Large intestine (tissue), 12 donors: ENCODE data around the gene NTN4. TPM values are rescaled to one million over a fixed set of nuclear protein-coding genes. Genes with fewer than 3 reads are reported as not detected.

Experiments
- DNase-seq, 2 donors: peaks; one replicate each; pipeline versions ENCODE4 v3.0.0 to v3.0.0-alpha.2; 2013
- H3K27ac ChIP-seq: one replicate; pipeline ENCODE4 v1.5.1; 2013; ENCODE audit warnings: low read length
- H3K27me3 ChIP-seq: 2 replicates; pipeline ENCODE4 v1.6.1; 2013; ENCODE audit warnings: low read length; ENCODE audit not compliant: control insufficient read depth, insufficient read depth
- H3K36me3 ChIP-seq: 2 replicates; pipeline ENCODE4 v1.6.1; 2013; ENCODE audit warnings: low read length; ENCODE audit not compliant: control insufficient read depth, insufficient read depth
- H3K4me1 ChIP-seq: one replicate; pipeline ENCODE4 v1.6.1; 2013; ENCODE audit warnings: low read length; ENCODE audit not compliant: control insufficient read depth, insufficient read depth
- H3K4me3 ChIP-seq: one replicate; pipeline ENCODE4 v1.5.1; 2013; ENCODE audit warnings: low read length
- H3K9me3 ChIP-seq: one replicate; pipeline ENCODE4 v1.6.1; 2013; ENCODE audit warnings: mild to moderate bottlenecking, low read depth, low read length, moderate library complexity; ENCODE audit not compliant: control insufficient read depth
- WGBS: methylation state at CpG from one replicate; pipeline ENCODE4 v1.1.5; 2013; ENCODE audit warnings: low lambda C conversion rate; ENCODE audit not compliant: insufficient coverage; 5-methylcytosine and 5-hydroxymethylcytosine counted together
- long read RNA-seq, 11 donors: transcript quantifications; one replicate each; lab custom pipeline, GENCODE V29; 2026
- polyA plus RNA-seq: library from polyadenylated mRNA; unstranded; fragments of 120-200 nt; gene quantifications from one replicate; pipeline ENCODE4 v1.2.1, GENCODE V29; 2013

Gene NTN4
- polyA plus RNA-seq = 28.4 TPM
- long read RNA-seq, donor 1, partial matches to known transcripts = 0 of 2 reads
- long read RNA-seq, donor 1, other reads (novel, unspliced or antisense) = 0 of 2 reads
- long read RNA-seq, donor 2, partial matches to known transcripts = 14 of 17 reads
- long read RNA-seq, donor 2, other reads (novel, unspliced or antisense) = 0 of 17 reads
- long read RNA-seq, donor 3 = 0 reads
- long read RNA-seq, donor 4, partial matches to known transcripts = 0 of 1 reads
- long read RNA-seq, donor 4, other reads (novel, unspliced or antisense) = 0 of 1 reads
- long read RNA-seq, donor 5, partial matches to known transcripts = 0 of 3 reads
- long read RNA-seq, donor 5, other reads (novel, unspliced or antisense) = 0 of 3 reads
- long read RNA-seq, donor 6, partial matches to known transcripts = 0 of 3 reads
- long read RNA-seq, donor 6, other reads (novel, unspliced or antisense) = 0 of 3 reads
- long read RNA-seq, donor 7 = 0 reads
- long read RNA-seq, donor 8, partial matches to known transcripts = 0 of 2 reads
- long read RNA-seq, donor 8, other reads (novel, unspliced or antisense) = 0 of 2 reads
- long read RNA-seq, donor 9, transcript NTN4-201 (10 exons, 3,615 nt) = major isoform, 5 of 5 reads
- long read RNA-seq, donor 9, partial matches to known transcripts = 0 of 5 reads
- long read RNA-seq, donor 9, other reads (novel, unspliced or antisense) = 0 of 5 reads
- long read RNA-seq, donor 10, partial matches to known transcripts = 0 of 1 reads
- long read RNA-seq, donor 10, other reads (novel, unspliced or antisense) = 0 of 1 reads
- long read RNA-seq, donor 11, transcript NTN4-201 (10 exons, 3,615 nt) = major isoform, 6 of 6 reads
- long read RNA-seq, donor 11, partial matches to known transcripts = 0 of 6 reads
- long read RNA-seq, donor 11, other reads (novel, unspliced or antisense) = 0 of 6 reads

DNA sequence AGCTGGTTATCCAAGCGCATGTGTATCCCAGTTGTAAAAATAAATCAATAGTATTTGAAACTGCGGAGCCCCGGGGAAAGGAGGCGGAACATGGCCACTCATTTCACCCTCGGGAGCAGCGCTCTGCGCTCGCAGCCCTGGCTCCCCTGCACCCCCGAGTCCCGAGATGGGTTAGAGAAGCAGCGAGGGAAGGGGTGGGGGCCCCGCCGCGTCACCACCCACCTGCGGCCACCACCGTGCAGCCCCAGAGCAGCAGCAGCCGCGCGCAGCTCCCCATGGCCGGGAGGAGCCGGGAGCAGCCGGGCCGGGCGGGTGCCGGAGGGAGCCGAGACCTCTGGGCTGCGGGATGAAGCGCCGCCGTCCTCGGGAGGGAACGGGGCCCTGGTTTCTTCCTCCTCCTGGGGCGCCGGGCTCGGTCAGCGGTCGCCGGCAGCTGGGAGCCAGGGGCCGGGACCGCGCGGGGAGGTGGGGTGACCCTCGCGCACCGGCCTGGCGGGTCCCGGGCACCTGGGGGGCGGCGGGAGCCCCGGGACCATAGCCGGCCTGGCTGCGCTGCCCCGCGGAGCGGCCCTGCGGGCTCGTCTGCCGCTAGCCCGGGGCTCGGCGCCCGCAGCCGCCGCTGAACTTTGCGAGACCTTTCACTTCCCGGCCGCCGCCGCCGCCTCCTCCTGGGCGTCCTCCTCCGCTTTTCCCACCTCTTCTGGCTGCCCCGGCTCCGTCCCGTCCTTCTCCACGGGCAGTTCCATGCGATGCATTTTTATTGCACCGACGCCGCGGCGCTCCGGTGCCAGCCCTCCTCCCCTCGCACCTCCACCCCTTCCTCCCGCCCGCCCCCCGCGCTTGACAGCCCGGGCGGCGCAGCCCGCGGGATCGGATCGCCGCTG is at the start of gene NTN4:
Gene NTN4, minus strand, starts transcription at position 732 of the 884 bp plus-strand sequence. Its CDS starts 455 bp downstream, at position 277.
- Histone ChIP-seq H3K36me3 (peaks cover 5% of the 10 kb centered on the region), H3K27ac (peak within 1 kb of the TSS; percentile 83), H3K27me3 (peaks cover 17% of the 10 kb centered on the region), H3K9me3 (no peaks in the 10 kb centered on the region), H3K4me3 (peak within 1 kb of the TSS; percentile 83), H3K4me1 (peaks cover 8% of the 10 kb centered on the region)
- no CpG with 5 or more reads among the region's 96 CpGs for WGBS
- peak in 1 of 2 donors; percentile 69 for DNase-seq

DNA sequence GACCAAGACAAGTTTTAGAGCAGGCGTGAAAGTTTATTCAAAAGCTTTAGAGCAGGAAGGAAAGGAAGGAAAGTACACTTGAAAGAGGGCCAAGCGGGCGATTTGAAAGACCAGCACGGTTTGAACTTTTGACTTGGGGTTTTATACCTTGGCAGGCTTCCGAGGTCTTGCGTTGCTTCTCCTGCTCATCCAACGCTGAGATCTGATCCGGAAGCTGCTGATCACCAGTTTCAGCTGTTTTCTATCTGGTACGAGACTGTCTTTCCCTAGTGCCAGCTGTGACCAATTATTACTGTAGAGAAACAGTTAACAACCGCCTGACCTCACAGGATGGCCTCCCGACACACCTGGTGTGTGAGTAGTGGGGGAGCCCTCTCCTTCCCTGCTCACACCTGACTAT is 47.6 kb upstream of the NTN4 start:
- WGBS = 74% methylated on average over 3 of the region's 11 CpGs
- Histone ChIP-seq H3K36me3 (no peaks in the 10 kb centered on the region), H3K27ac (no peak overlapping the region), H3K27me3 (no peaks in the 10 kb centered on the region), H3K9me3 (no peaks in the 10 kb centered on the region), H3K4me1 (peaks cover 3% of the 10 kb centered on the region), H3K4me3 (no peak overlapping the region)
- DNase-seq = peak in 1 of 2 donors; percentile 15

DNA sequence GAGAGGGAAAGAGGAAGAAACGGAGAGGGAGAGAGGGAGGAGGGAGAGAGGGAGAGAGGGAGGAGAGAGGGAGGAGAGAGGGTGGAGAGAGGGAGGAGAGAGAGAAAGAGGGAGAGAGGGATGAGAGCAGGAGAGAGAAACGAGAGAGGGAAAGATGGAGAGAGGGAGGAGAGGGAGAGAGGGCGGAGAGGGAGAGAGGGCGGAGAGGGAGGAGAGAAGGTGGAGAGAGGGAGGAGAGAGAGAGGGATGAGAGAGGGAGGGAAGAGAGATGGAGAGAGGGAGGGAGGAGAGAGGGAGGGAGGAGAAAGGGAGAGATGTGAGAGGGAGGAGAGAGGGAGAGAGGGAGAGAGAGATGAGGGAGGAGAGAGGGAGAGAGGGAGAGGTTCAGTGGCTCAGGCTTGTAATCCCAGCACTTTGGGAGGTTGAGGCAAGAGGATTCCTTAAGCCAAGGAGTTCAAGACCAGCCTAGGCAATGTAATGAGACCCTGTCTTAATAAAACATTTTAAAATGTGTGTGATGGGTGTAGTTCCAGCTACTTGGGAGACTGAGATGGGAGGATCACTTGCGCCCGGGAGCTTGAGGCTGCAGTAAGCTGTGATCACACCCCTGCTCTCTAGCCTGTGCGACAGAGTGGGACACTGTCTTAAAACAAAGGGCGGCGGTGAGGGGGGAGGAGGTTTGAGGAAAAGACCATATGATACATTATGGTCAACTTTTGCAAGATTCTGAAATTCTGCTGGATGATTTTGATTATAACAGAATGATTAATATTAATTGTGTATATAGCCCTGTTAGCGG is 46.9 kb upstream of the NTN4 start:
- H3K4me3 ChIP-seq = no peak overlapping the region

DNA sequence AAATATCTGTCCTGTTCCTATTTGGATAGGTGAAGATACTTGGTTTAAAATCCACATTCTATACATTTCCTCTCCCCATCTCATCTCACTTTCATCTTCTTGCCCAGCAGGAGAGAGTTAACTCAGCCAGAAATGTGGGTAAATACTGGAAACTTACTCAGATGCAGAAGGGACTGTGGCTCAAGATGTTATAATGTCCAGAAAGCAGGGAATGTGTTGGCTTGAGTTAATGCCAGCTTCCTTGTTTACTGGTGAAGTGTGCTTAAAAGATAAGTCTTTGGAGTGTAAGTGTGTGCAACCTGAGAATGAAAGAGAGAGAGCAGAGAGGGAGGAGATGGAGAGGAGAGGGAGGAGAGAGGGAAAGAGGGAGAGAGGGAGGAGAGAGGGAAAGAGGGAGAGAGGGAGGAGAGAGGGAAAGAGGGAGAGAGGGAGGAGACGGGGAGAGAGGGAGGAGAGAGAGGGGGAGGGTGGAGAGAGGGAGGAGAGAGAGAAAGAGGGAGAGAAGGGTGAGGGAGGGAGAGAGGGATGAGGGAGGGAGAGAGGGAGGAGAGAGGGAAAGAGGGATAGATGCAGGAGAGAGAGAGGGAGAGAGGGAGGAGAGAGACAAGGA is 46.2 kb upstream of the NTN4 start:
- 0% methylated on average over 1 of the region's 1 CpG for WGBS
- H3K36me3 ChIP-seq = no peaks in the 10 kb centered on the region
- DNase-seq = peak in 1 of 2 donors; percentile 9
- H3K27ac ChIP-seq = no peak overlapping the region
- no peak overlapping the region for H3K4me3 ChIP-seq
- H3K4me1 ChIP-seq = peaks cover 3% of the 10 kb centered on the region
- no peaks in the 10 kb centered on the region for H3K9me3 ChIP-seq
- no peaks in the 10 kb centered on the region for H3K27me3 ChIP-seq

More for the DNA sequence above, 46.9 kb upstream of the NTN4 start:
- Histone ChIP-seq H3K27me3 (no peaks in the 10 kb centered on the region), H3K9me3 (no peaks in the 10 kb centered on the region), H3K36me3 (no peaks in the 10 kb centered on the region), H3K27ac (no peak overlapping the region), H3K4me1 (peaks cover 3% of the 10 kb centered on the region)
- DNase-seq = no peak
- WGBS = 60% methylated on average over 4 of the region's 10 CpGs

DNA sequence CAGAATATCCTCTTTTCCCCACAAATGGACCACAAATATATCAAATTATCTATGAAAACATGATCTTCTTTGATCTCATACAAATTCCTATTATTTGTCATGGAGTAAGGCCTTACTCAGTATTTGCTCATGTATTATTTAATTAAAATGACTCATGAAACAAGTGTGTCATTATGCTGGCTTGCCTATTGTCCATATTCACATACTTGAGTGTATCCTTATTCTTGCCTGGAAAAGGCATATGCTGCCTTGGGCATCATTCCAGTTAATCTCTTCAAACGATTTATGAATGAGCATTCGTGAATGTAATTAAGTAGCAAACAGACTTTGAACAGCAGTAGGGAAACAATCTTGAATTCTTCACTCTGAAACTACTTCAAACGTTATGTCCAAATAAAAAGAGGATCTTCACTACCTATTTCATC is 45.6 kb upstream of the NTN4 start:
- WGBS = 10% methylated on average over 3 of the region's 3 CpGs

DNA sequence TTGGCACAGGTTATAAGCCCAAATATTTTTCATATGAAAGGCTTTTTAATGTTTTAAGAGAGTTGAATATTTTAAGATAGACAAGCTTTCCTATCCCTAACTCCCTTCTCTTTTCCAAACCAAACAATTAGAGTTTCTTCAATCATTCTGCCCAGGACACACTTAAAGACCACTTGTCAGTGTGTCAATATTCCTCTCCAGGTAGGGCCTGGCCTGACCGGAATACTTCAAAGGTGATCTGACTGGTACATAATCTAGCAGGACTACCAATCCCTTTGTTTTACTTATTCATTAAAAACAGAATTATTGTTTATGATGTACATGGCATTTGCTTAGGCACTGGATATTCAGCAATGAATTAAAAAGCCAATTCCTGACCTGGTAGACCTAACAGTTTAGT is 44.0 kb upstream of the NTN4 start:
- H3K27ac ChIP-seq = no peak overlapping the region
- H3K36me3 ChIP-seq = no peaks in the 10 kb centered on the region
- H3K4me1 ChIP-seq = peaks cover 3% of the 10 kb centered on the region
- DNase-seq = no peak
- no peak overlapping the region for H3K4me3 ChIP-seq
- H3K9me3 ChIP-seq = no peaks in the 10 kb centered on the region
- no CpG with 5 or more reads among the region's 1 CpG for WGBS
- peaks cover 2% of the 10 kb centered on the region for H3K27me3 ChIP-seq

More for the DNA sequence above, 45.6 kb upstream of the NTN4 start:
- Histone ChIP-seq H3K27ac (no peak overlapping the region), H3K27me3 (no peaks in the 10 kb centered on the region), H3K9me3 (no peaks in the 10 kb centered on the region), H3K4me3 (no peak overlapping the region), H3K4me1 (peaks cover 3% of the 10 kb centered on the region), H3K36me3 (no peaks in the 10 kb centered on the region)
- DNase-seq = no peak

DNA sequence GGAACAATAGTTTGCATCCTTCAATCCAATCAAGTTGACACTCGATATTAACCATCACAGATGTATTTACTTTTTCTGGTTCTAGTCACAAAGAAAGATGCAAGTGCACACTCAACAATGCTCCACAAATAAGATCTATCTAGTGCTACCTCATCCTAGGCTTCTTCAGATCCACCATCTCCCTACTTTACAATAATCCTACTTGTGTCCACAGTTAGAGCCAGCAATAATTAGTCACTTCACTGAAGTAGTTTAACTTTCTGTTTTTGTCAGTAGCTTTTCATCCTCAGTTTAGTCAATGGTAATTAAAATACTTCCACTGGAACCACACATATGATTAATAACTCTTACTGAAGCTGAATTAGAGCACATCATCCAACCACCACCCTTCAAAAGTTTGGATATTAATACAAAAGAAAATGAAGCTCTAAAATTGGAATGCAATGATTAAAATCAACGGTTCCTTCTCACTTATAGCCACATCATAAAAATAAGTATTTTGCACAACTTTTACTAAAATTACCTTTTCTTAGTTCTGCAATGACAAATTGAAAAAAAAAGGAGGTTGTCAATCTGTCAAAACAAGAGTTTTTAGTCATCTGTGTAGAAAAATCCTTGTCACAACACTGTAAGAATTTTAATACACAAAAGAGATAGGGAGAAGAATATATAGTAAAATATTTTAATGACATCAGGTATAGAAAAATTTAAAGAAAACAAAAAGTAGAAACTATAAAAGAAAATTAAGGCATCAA is 39.9 kb upstream of the NTN4 start:
- Histone ChIP-seq H3K4me1 (no peaks in the 10 kb centered on the region), H3K9me3 (no peaks in the 10 kb centered on the region), H3K27ac (no peak overlapping the region), H3K27me3 (peaks cover 2% of the 10 kb centered on the region), H3K4me3 (no peak overlapping the region), H3K36me3 (no peaks in the 10 kb centered on the region)
- DNase-seq = no peak
- 100% methylated on average over 1 of the region's 2 CpGs for WGBS

DNA sequence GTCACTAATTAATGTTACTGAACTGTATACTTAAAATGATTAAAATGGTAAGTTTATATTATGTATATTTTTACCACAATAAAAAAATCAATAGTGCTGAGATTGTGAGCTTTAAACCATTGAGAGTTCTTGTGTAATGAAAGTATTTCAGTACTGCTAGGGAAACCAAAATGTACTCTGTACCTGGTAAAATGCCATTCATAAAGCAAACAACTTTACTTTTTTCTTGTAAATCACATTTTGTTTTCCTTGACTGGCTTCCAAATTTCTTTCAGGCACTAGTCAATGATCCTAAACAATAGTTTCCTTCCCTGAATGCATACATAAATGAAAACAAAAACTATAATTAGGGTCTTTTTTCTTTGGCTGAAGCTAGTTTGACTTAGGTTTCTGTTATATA is 38.8 kb upstream of the NTN4 start:
- H3K4me1 ChIP-seq = no peaks in the 10 kb centered on the region
- H3K27me3 ChIP-seq = peaks cover 2% of the 10 kb centered on the region
- no peaks in the 10 kb centered on the region for H3K9me3 ChIP-seq
- no peak overlapping the region for H3K27ac ChIP-seq
- H3K36me3 ChIP-seq = no peaks in the 10 kb centered on the region
- no peak overlapping the region for H3K4me3 ChIP-seq
- no peak for DNase-seq
